Hepatocyte (in vitro differentiated cells): ENCODE data around the gene ARHGDIG. TPM values are rescaled to one million over a fixed set of nuclear protein-coding genes. Genes with fewer than 3 reads are reported as not detected.

Experiments used
- DNase-seq: peaks from one replicate; pipeline ENCODE4 v3.0.0-alpha.2; 2016; ENCODE audit warnings: low spot score
- H2AFZ ChIP-seq: fragments of 200-600 bp; sonication (generic); 2 replicates; pipeline ENCODE4 v1.6.0; 2016; ENCODE audit warnings: antibody characterized with exemption, mild to moderate bottlenecking
- H3K27ac ChIP-seq: fragments of 200-600 bp; sonication (generic); 2 replicates; pipeline ENCODE4 v1.5.1; 2016; ENCODE audit warnings: mild to moderate bottlenecking
- H3K27me3 ChIP-seq: fragments of 200-600 bp; sonication (generic); 2 replicates; pipeline ENCODE4 v1.6.1; 2016
- H3K36me3 ChIP-seq: fragments of 200-600 bp; sonication (generic); replicated peaks from 2 replicates; pipeline ENCODE4 v1.5.1; 2016; ENCODE audit warnings: low read depth; ENCODE audit not compliant: insufficient read depth
- H3K4me1 ChIP-seq: fragments of 200-600 bp; sonication (generic); 2 replicates; pipeline ENCODE4 v1.5.1; 2016; ENCODE audit warnings: mild to moderate bottlenecking, moderate library complexity; ENCODE audit not compliant: insufficient read depth
- H3K4me2 ChIP-seq: fragments of 200-600 bp; sonication (generic); 2 replicates; pipeline ENCODE4 v1.6.0; 2016
- H3K4me3 ChIP-seq: fragments of 200-600 bp; sonication (generic); 2 replicates; pipeline ENCODE4 v1.5.1; 2016; ENCODE audit warnings: mild to moderate bottlenecking
- H3K79me2 ChIP-seq: fragments of 200-600 bp; sonication (generic); 2 replicates; pipeline ENCODE4 v1.6.0; 2017; ENCODE audit warnings: mild to moderate bottlenecking
- H3K9me2 ChIP-seq: fragments of 200-600 bp; sonication (generic); replicated peaks from 2 replicates; pipeline ENCODE4 v1.6.0; 2017; ENCODE audit warnings: mild to moderate bottlenecking; ENCODE audit not compliant: insufficient read depth
- H3K9me3 ChIP-seq: fragments of 200-600 bp; sonication (generic); 2 replicates; pipeline ENCODE4 v1.5.1; 2016; ENCODE audit warnings: low read depth, mild to moderate bottlenecking
- H4K20me1 ChIP-seq: fragments of 200-600 bp; sonication (generic); 2 replicates; pipeline ENCODE4 v1.6.0; 2016; ENCODE audit warnings: mild to moderate bottlenecking; ENCODE audit not compliant: insufficient read depth, poor library complexity, severe bottlenecking
- CTCF ChIP-seq: fragments of 200-600 bp; sonication (generic); IDR thresholded peaks from 2 replicates; pipeline ENCODE4 v1.5.1; 2016; ENCODE audit warnings: antibody characterized with exemption, mild to moderate bottlenecking; ENCODE audit not compliant: poor library complexity
- EZH2 ChIP-seq: fragments of 200-600 bp; sonication (generic); IDR thresholded peaks from 2 replicates; pipeline ENCODE4 v1.6.1; 2016; ENCODE audit warnings: antibody characterized with exemption, mild to moderate bottlenecking, borderline replicate concordance
- EZH2phosphoT487 ChIP-seq: fragments of 200-600 bp; sonication (generic); IDR thresholded peaks from one replicate; pipeline ENCODE4 v1.6.1; 2018; ENCODE audit warnings: antibody characterized with exemption, mild to moderate bottlenecking, low read depth, moderate library complexity; ENCODE audit not compliant: unreplicated experiment, severe bottlenecking
- WGBS: methylation state at CpG from one replicate; pipeline ENCODE4 v1.1.6; 2016; ENCODE audit warnings: low lambda C conversion rate; ENCODE audit errors: missing lambda C conversion rate; 5-methylcytosine and 5-hydroxymethylcytosine counted together
- polyA plus RNA-seq: library from polyadenylated mRNA; unstranded; fragments of >200 nt; fragmentation: Nextera tagmentation; extraction: Ambion mirVana; gene quantifications from 2 replicates; pipeline ENCODE4 v1.2.1, GENCODE V29; 2016
- total RNA-seq: library from RNA; depleted of rRNA; stranded (reverse); fragments of >200 nt; gene quantifications from 2 replicates; pipeline ENCODE4 v1.2.3, GENCODE V29; 2014

Gene ARHGDIG
- total and polyA plus RNA-seq, 2 experiments from 2014 or later, result 1.1 TPM; not detected in 1

GRCh38 chr16:259814-260253 lies 20.6 kb upstream of the ARHGDIG start:
- Histone ChIP-seq H3K4me1 (no peaks in the 10 kb centered on the region), H3K79me2 (no peaks in the 10 kb centered on the region), H3K27me3 (no peaks in the 10 kb centered on the region), H3K9me3 (no peaks in the 10 kb centered on the region), H3K27ac (no peak overlapping the region), H3K36me3 (no peaks in the 10 kb centered on the region), H4K20me1 (no peaks in the 10 kb centered on the region), H2AFZ (no peak overlapping the region), H3K9me2 (no peaks in the 10 kb centered on the region), H3K4me2 (no peak overlapping the region), H3K4me3 (no peak overlapping the region)
- no peak for DNase-seq
- TF ChIP-seq CTCF, result no peak
- TF ChIP-seq EZH2phosphoT487, result no peak
- no peak for TF ChIP-seq EZH2
- WGBS, result 96% methylated on average over 13 of the region's 13 CpGs

- Histone ChIP-seq H3K9me3 (no peaks in the 10 kb centered on the region), H3K79me2 (no peaks in the 10 kb centered on the region), H3K27me3 (no peaks in the 10 kb centered on the region), H3K4me2 (no peak overlapping the region), H3K4me3 (no peak overlapping the region), H2AFZ (no peak overlapping the region), H4K20me1 (no peaks in the 10 kb centered on the region), H3K27ac (no peak overlapping the region), H3K9me2 (no peaks in the 10 kb centered on the region), H3K36me3 (no peaks in the 10 kb centered on the region), H3K4me1 (no peaks in the 10 kb centered on the region)
- no peak for TF ChIP-seq CTCF
- TF ChIP-seq EZH2, result no peak
- TF ChIP-seq EZH2phosphoT487, result no peak
- no peak for DNase-seq
- 93% methylated on average over 17 of the region's 19 CpGs for WGBS
Measured at GRCh38 chr16:260326-260725, 20.1 kb upstream of the ARHGDIG start.

GRCh38 chr16:261031-261691 lies 19.2 kb upstream of the ARHGDIG start:
- Histone ChIP-seq H3K9me3 (no peaks in the 10 kb centered on the region), H3K27me3 (no peaks in the 10 kb centered on the region), H3K4me3 (no peak overlapping the region), H3K9me2 (no peaks in the 10 kb centered on the region), H3K4me2 (no peak overlapping the region), H3K79me2 (no peaks in the 10 kb centered on the region), H3K4me1 (no peaks in the 10 kb centered on the region), H4K20me1 (no peaks in the 10 kb centered on the region), H3K27ac (no peak overlapping the region), H3K36me3 (no peaks in the 10 kb centered on the region), H2AFZ (no peak overlapping the region)
- no peak for TF ChIP-seq EZH2phosphoT487
- no peak for TF ChIP-seq CTCF
- no peak for TF ChIP-seq EZH2
- WGBS, result 95% methylated on average over 27 of the region's 28 CpGs
- DNase-seq, result no peak
